GDM1 (cell line): ENCODE measurements around the gene ASB6.

ENCODE experiments used
- DNase-seq: peaks from one replicate; lab custom pipeline; 2025; lab: John Stamatoyannopoulos, UW

The ASB6 gene

GRCh38 chr9:129626079-129626624 lies 15.8 kb downstream of the ASB6 start, which contains the start of gene NTMT1:
Gene NTMT1 (plus strand): TSS chr9:129626163. CDS start chr9:129632704, 6,541 bp downstream.
- DNase-seq: peak; percentile 77

- peak; percentile 34 for DNase-seq
Observed at GRCh38 chr9:129624947-129625346, 17.0 kb downstream of the ASB6 start.

- peak; percentile 26 for DNase-seq
Observed at GRCh38 chr9:129624168-129624759, 17.7 kb downstream of the ASB6 start.

GRCh38 chr9:129623331-129623730 lies 18.6 kb downstream of the ASB6 start:
- DNase-seq: no peak

GRCh38 chr9:129620669-129621295 lies 21.2 kb downstream of the ASB6 start, which contains the start of gene C9orf50:
Gene C9orf50 (minus strand): TSS chr9:129621101. CDS start chr9:129620574, 527 bp downstream.
- DNase-seq: no peak

GRCh38 chr9:129619787-129620668 lies 21.9 kb downstream of the ASB6 start:
- no peak for DNase-seq

GRCh38 chr9:129617167-129617566 lies 24.8 kb downstream of the ASB6 start:
- DNase-seq: no peak

GRCh38 chr9:129615407-129616285 lies 26.3 kb downstream of the ASB6 start:
- no peak for DNase-seq

- no peak for DNase-seq
Observed at GRCh38 chr9:129614932-129615331, 27.0 kb downstream of the ASB6 start.

GRCh38 chr9:129613520-129614175 lies 28.3 kb downstream of the ASB6 start:
- no peak for DNase-seq

- no peak for DNase-seq
Observed at GRCh38 chr9:129612815-129613519, 29.0 kb downstream of the ASB6 start.

- no peak for DNase-seq
Observed at GRCh38 chr9:129612123-129612522, 29.8 kb downstream of the ASB6 start.

GRCh38 chr9:129611307-129611800 lies 30.6 kb downstream of the ASB6 start:
- DNase-seq: no peak

GRCh38 chr9:129610473-129611306 lies 31.3 kb downstream of the ASB6 start:
- DNase-seq: peak; percentile 42

GRCh38 chr9:129610213-129610472 lies 31.8 kb downstream of the ASB6 start:
- DNase-seq: no peak

GRCh38 chr9:129609486-129610212 lies 32.3 kb downstream of the ASB6 start:
- DNase-seq: no peak

GRCh38 chr9:129608561-129609481 lies 33.1 kb downstream of the ASB6 start:
- no peak for DNase-seq

GRCh38 chr9:129607027-129607387 lies 34.9 kb downstream of the ASB6 start:
- no peak for DNase-seq
